Parathyroid adenoma (tissue), 2 donors: ENCODE data around the gene MDM4.
A peak's percentile ranks its signal among the peaks of the same experiment; 100 is the strongest.

ENCODE experiments used
- H2AFZ ChIP-seq: fragments of 300-600 bp; sonication (generic); one replicate; pipeline ENCODE4 v1.7.0; 2017; ENCODE audit warnings: antibody characterized with exemption, mild to moderate bottlenecking
- H3K27ac ChIP-seq: fragments of 300-600 bp; sonication (generic); one replicate; pipeline ENCODE4 v1.7.0; 2017
- H3K27me3 ChIP-seq: fragments of 300-600 bp; sonication (generic); one replicate; pipeline ENCODE4 v1.7.0; 2017; ENCODE audit warnings: low read length; ENCODE audit not compliant: control insufficient read depth, insufficient read depth
- H3K36me3 ChIP-seq: fragments of 300-600 bp; sonication (generic); one replicate; pipeline ENCODE4 v1.7.0; 2017; ENCODE audit warnings: low read length; ENCODE audit not compliant: control insufficient read depth, insufficient read depth
- H3K4me1 ChIP-seq: fragments of 300-600 bp; sonication (generic); one replicate; pipeline ENCODE4 v1.7.0; 2017; ENCODE audit warnings: control low read depth
- H3K4me2 ChIP-seq: fragments of 300-600 bp; sonication (generic); one replicate; pipeline ENCODE4 v1.7.0; 2017; ENCODE audit warnings: low read length
- H3K4me3 ChIP-seq: fragments of 300-600 bp; sonication (generic); one replicate; pipeline ENCODE4 v1.7.0; 2017; ENCODE audit warnings: low read depth, low read length
- H3K79me2 ChIP-seq: fragments of 300-600 bp; sonication (generic); one replicate; pipeline ENCODE4 v1.7.0; 2017; ENCODE audit warnings: control low read depth
- H3K9ac ChIP-seq: fragments of 300-600 bp; sonication (generic); one replicate; pipeline ENCODE4 v1.7.0; 2017; ENCODE audit warnings: mild to moderate bottlenecking
- H3K9me3 ChIP-seq: fragments of 300-600 bp; sonication (generic); one replicate; pipeline ENCODE4 v1.7.0; 2017; ENCODE audit warnings: low read length; ENCODE audit not compliant: control insufficient read depth
- CTCF ChIP-seq: fragments of 300-600 bp; sonication (generic); IDR thresholded peaks from one replicate; pipeline ENCODE4 v1.7.0; 2017; ENCODE audit warnings: antibody characterized with exemption, mild to moderate bottlenecking
- donor health status: primary hyperparathyroidism.

The MDM4 gene

GRCh38 chr1:204487256-204487615 is 29.0 kb upstream of the MDM4 start:
- H3K27ac ChIP-seq = no peak overlapping the region
- no peak overlapping the region for H2AFZ ChIP-seq
- H3K27me3 ChIP-seq = no peaks in the 10 kb centered on the region
- H3K9ac ChIP-seq = no peak overlapping the region
- TF ChIP-seq CTCF = no peak
- no peaks in the 10 kb centered on the region for H3K9me3 ChIP-seq
- H3K4me2 ChIP-seq = no peak overlapping the region
- no peaks in the 10 kb centered on the region for H3K36me3 ChIP-seq
- no peak overlapping the region for H3K4me3 ChIP-seq
- H3K79me2 ChIP-seq = peaks cover 14% of the 10 kb centered on the region
- peaks cover 2% of the 10 kb centered on the region for H3K4me1 ChIP-seq

DNA sequence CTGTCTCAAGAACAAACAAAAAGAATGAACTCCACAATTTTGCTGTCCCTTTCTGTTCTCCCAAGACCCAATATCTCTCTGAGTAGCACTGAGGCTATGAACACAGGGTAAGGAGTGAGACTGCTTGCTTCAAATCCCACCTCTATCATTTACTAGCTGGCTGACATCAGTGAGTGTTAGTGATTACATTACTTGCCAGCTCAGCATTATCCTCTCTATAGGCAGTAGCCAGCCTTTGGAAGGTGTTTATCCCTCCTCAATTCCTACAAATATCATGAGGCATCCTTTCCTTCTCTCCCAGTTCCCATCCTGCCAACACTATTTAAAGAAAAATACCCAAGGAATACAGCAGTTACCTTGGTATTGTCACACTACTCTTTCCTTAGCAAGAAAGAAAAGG is 24.6 kb upstream of the MDM4 start:
- TF ChIP-seq CTCF = no peak
- Histone ChIP-seq H3K9ac (no peak overlapping the region), H3K4me1 (no peaks in the 10 kb centered on the region), H3K9me3 (no peaks in the 10 kb centered on the region), H2AFZ (no peak overlapping the region), H3K27me3 (no peaks in the 10 kb centered on the region), H3K36me3 (no peaks in the 10 kb centered on the region), H3K27ac (no peak overlapping the region), H3K79me2 (peaks cover 13% of the 10 kb centered on the region), H3K4me2 (no peak overlapping the region), H3K4me3 (no peak overlapping the region)

DNA sequence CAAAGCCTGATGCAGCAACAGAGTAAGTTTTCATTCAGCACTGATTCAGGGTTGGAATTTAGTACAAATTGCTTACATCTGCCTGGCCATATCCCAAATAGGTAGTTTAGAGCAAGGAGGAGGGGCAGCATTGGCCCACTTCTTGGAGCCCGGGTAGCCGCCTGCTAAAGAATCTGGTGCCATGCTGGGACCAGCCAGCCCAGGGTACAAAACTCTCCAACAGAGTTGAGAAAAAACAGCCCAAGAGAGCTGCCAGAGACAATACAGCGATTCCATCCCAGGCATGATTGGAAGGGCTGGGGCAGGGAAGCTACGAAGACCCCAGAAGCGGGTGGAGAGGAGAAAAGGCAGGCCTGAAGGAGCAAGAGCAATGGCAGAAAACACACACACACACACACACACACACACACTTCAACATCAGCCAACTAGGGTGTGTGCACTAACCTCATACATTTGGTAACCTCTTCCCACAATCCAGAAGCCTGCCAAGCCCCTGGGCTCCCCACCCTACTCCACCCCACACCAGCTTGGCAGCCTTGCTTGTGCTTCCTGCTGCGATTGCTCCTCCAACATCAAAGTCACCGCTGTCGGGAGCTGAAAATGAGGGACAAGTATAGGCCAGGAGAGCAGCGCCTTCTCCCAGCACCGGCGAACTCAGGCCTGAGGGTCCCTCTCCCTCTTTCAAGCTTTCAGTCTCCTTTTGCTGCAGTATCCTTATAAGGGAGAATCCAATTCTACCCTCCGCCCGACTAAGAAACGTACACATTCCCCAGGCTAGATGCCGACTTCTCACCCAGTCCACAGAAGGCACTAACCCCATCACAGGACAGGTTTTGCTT is 22.8 kb upstream of the MDM4 start:
- no peaks in the 10 kb centered on the region for H3K4me1 ChIP-seq
- peak overlapping the region; percentile 87 for H3K4me2 ChIP-seq
- TF ChIP-seq CTCF = no peak

GRCh38 chr1:204493984-204494280 is 22.3 kb upstream of the MDM4 start:
- H3K4me1 ChIP-seq = no peaks in the 10 kb centered on the region
- no peaks in the 10 kb centered on the region for H3K36me3 ChIP-seq
- peak overlapping the region; percentile 86 for H3K27ac ChIP-seq
- peaks cover 11% of the 10 kb centered on the region for H3K79me2 ChIP-seq
- no peak overlapping the region for H3K9ac ChIP-seq
- H3K27me3 ChIP-seq = no peaks in the 10 kb centered on the region
- peak overlapping the region; percentile 87 for H3K4me2 ChIP-seq
- TF ChIP-seq CTCF = no peak
- no peaks in the 10 kb centered on the region for H3K9me3 ChIP-seq
- peak overlapping the region; percentile 64 for H3K4me3 ChIP-seq
- peak overlapping the region; percentile 96 for H2AFZ ChIP-seq

More for the DNA sequence above, 22.8 kb upstream of the MDM4 start:
- peak overlapping the region; percentile 64 for H3K4me3 ChIP-seq
- H3K27ac ChIP-seq = peak overlapping the region; percentile 86
- no peaks in the 10 kb centered on the region for H3K27me3 ChIP-seq
- peaks cover 11% of the 10 kb centered on the region for H3K79me2 ChIP-seq
- H3K36me3 ChIP-seq = no peaks in the 10 kb centered on the region
- no peaks in the 10 kb centered on the region for H3K9me3 ChIP-seq
- H3K9ac ChIP-seq = no peak overlapping the region
- H2AFZ ChIP-seq = peak overlapping the region; percentile 96
